M059J (cell line): ENCODE results near the gene DNAJC30. TPM values are rescaled to one million over a fixed set of nuclear protein-coding genes. Genes with fewer than 3 reads are reported as not detected.
"Not testable (repeated sequence)": the region's sequence is repeated elsewhere in the genome, so short reads cannot be mapped to it uniquely, and the experiment has no call there.

Experiments
- DNase-seq: peaks from one replicate; pipeline ENCODE4 v3.0.0-alpha.2; 2012; ENCODE audit warnings: low read depth
- total RNA-seq: library from RNA; depleted of rRNA; stranded (reverse); fragments of >200 nt; shearing (Covaris generic); gene quantifications from 2 replicates; pipeline ENCODE4 v1.2.3, GENCODE V29; 2014

DNAJC30 gene
- total RNA-seq, 1 experiment from 2014 or later: 1.8 TPM

- DNase-seq: peak; percentile 35
These were observed 788 bp upstream of the DNAJC30 start for GRCh38 chr7:73683788-73684693.

- DNase-seq: no peak
These were observed 553 bp downstream of the DNAJC30 start for GRCh38 chr7:73682745-73683055.

GRCh38 chr7:73681031-73681430, 2.2 kb downstream of the DNAJC30 start:
- DNase-seq: peak; percentile 66

GRCh38 chr7:73680501-73680900, 2.8 kb downstream of the DNAJC30 start:
- no peak for DNase-seq

- DNase-seq: no peak
These were observed 3.5 kb downstream of the DNAJC30 start for GRCh38 chr7:73679709-73680108.

GRCh38 chr7:73678862-73679261, 4.4 kb downstream of the DNAJC30 start:
- no peak for DNase-seq

- DNase-seq: not testable (repeated sequence)
These were observed 7.2 kb downstream of the DNAJC30 start for GRCh38 chr7:73676062-73676461.

GRCh38 chr7:73674468-73675124, 8.7 kb downstream of the DNAJC30 start:
- no peak for DNase-seq

- no peak for DNase-seq
These were observed 11.3 kb downstream of the DNAJC30 start for GRCh38 chr7:73671857-73672445.

GRCh38 chr7:73671322-73671661, 12.0 kb downstream of the DNAJC30 start:
- no peak for DNase-seq

- no peak for DNase-seq
These were observed 13.3 kb downstream of the DNAJC30 start for GRCh38 chr7:73669858-73670385.

GRCh38 chr7:73669288-73669701, 14.0 kb downstream of the DNAJC30 start:
- no peak for DNase-seq

- DNase-seq: no peak
These were observed 14.4 kb downstream of the DNAJC30 start for GRCh38 chr7:73668886-73669230.

GRCh38 chr7:73668103-73668885, 15.0 kb downstream of the DNAJC30 start:
- DNase-seq: no peak

GRCh38 chr7:73667344-73668102, 15.7 kb downstream of the DNAJC30 start, which contains the start of gene VPS37D:
TSS of gene VPS37D (plus strand) at chr7:73667831. CDS start at chr7:73667959, 128 bp downstream.
- peak; percentile 85 for DNase-seq

GRCh38 chr7:73663033-73663432, 20.2 kb downstream of the DNAJC30 start:
- DNase-seq: no peak

GRCh38 chr7:73660594-73660993, 22.7 kb downstream of the DNAJC30 start:
- not testable (repeated sequence) for DNase-seq

- DNase-seq: no peak
These were observed 23.3 kb downstream of the DNAJC30 start for GRCh38 chr7:73659983-73660382.

- not testable (repeated sequence) for DNase-seq
These were observed 27.9 kb downstream of the DNAJC30 start for GRCh38 chr7:73655309-73655708.

- DNase-seq: no peak
These were observed 30.7 kb downstream of the DNAJC30 start for GRCh38 chr7:73652541-73652949.

GRCh38 chr7:73650524-73650923, 32.7 kb downstream of the DNAJC30 start:
- DNase-seq: no peak
